Measurements from ENCODE around the gene IMMT. TPM values are rescaled to one million over a fixed set of nuclear protein-coding genes. Genes with fewer than 3 reads are reported as not detected.

IMMT gene
- total and polyA plus RNA-seq, 11 donors, result 62.0 to 315 (median 219) TPM

DNA sequence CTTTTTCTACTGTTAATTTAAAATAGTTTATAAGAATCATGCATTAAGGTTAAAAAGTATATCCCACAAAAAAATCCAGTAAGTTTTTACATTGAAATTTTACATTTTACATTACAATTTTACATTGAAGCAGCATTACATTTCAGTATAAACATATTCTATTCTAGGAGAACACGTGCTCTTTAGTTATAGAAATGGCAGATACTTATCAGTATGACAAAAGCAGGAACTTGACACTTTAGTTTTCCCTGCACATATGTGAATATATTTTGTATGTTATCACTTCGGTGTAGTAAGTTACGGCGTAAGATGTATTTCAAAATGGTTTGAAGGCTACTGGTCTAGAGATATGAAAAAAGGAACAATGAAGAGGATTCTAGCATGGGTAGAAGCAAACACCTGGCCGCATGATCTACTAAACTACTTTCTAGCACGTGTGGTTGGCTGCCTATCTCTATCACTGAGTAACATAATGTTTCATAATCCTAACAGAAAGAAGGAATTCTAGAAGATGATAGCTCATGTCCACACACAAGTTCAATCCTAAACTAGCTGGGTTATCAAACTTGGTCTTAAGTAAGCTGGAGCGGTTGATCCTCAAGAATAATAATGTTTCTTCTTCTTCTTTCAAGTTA lies 5.4 kb downstream of the IMMT start:
- Histone ChIP-seq H3K9me3 (no peaks in the 10 kb centered on the region), H3K27ac (no peak overlapping the region), H3K4me3 (no peak overlapping the region), H3K4me1 (peaks cover 8 to 91% (median 77%) of the 10 kb centered on the region in 12 donors), H3K27me3 (no peaks in the 10 kb centered on the region), H3K36me3 (peaks cover 0 to 31% (median 7%) of the 10 kb centered on the region in 9 donors)
- ATAC-seq (no peak), DNase-seq (no peak)
- intact Hi-C loops (cut with DNase I), result loop anchor here in 2 of 10 donors (10.0 kb wide), 2 partner anchors 255 to 435 kb away; partner anchors contain the start of genes KDM3A (in 1 of the 2) and RNF103 (in 1 of the 2)
- TF ChIP-seq, protein P1, sequence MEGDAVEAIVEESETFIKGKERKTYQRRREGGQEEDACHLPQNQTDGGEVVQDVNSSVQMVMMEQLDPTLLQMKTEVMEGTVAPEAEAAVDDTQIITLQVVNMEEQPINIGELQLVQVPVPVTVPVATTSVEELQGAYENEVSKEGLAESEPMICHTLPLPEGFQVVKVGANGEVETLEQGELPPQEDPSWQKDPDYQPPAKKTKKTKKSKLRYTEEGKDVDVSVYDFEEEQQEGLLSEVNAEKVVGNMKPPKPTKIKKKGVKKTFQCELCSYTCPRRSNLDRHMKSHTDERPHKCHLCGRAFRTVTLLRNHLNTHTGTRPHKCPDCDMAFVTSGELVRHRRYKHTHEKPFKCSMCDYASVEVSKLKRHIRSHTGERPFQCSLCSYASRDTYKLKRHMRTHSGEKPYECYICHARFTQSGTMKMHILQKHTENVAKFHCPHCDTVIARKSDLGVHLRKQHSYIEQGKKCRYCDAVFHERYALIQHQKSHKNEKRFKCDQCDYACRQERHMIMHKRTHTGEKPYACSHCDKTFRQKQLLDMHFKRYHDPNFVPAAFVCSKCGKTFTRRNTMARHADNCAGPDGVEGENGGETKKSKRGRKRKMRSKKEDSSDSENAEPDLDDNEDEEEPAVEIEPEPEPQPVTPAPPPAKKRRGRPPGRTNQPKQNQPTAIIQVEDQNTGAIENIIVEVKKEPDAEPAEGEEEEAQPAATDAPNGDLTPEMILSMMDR (IDR thresholded peaks at IDR 0.05), result no peak
- TF ChIP-seq POLR2A (IDR thresholded peaks at IDR 0.05), result no peak
- WGBS, 4 donors, result 66 to 71% (median 71%) methylated on average over 7 of the region's 7 CpGs

DNA sequence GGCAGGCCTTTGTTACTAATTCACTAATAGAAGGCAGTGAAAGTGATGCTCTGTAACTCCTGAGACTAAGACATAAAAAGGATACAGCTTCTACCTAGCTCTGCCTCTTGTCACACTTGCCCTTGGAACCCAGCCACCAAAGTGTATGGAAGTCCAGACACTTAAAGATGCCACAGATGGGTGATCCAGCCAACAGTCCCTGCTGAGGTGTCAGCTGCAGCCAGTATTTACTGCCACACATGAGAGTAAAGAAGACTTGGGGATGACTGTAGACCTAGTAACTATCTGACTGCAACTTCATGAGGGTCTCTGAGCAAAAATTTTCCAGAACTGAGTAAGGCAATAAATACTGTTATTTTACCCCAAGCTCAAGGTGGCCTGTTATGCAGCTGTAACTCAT lies 8.8 kb downstream of the IMMT start:
- H3K4me3 ChIP-seq, result no peak overlapping the region
- no peak for ATAC-seq
- TF ChIP-seq POLR2A (IDR thresholded peaks at IDR 0.05), result no peak
- TF ChIP-seq, protein P1 (IDR thresholded peaks at IDR 0.05), result no peak
- H3K27ac ChIP-seq, result peak overlapping the region in 2 of 12 donors; percentile 61 to 78
- no peak for DNase-seq
- peaks cover 0 to 24% (median 7%) of the 10 kb centered on the region in 9 donors for H3K36me3 ChIP-seq
- H3K9me3 ChIP-seq, result no peaks in the 10 kb centered on the region
- H3K27me3 ChIP-seq, result no peaks in the 10 kb centered on the region
- H3K4me1 ChIP-seq, result peaks cover 0 to 95% (median 66%) of the 10 kb centered on the region in 12 donors
- intact Hi-C loops (cut with DNase I), result no loop called here

DNA sequence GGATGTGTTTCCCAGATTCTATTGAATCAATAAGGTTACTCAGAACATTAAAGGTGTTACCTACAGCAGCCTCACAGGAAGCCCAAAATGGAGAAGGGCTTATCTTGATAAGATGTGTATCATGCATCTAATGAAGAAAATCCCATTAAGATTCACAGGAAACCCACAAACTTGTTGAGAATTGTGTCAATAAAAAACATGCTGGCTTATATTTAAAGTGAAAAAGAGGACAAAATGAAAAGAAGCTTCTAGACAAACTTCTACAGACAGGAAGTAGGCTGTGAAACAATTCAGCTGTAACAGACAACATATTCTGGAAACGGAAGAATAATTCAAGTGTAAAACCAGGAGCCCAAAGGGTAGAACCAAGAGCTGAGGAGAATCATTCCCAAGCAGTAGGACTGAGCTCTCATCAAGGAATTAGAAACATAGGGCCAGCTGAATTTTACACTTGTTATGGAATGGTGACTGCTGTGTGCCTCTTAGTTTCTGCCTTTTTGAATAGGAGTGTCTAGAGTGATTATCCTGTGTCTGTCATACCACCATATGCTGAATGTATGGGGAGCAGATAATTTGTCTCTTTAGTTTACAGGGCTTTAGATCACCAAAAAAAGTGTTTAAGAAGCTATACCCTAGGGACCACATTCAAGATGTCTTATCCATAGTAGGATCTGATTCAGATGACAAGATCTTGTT lies 9.6 kb downstream of the IMMT start:
- Histone ChIP-seq H3K27ac (peak overlapping the region in 11 of 12 donors; percentile 9 to 78 (median 56)), H3K4me1 (peaks cover 0 to 88% (median 59%) of the 10 kb centered on the region in 12 donors)
- 9 to 15% (median 11%) methylated on average over 1 of the region's 1 CpG for WGBS, 4 donors

DNA sequence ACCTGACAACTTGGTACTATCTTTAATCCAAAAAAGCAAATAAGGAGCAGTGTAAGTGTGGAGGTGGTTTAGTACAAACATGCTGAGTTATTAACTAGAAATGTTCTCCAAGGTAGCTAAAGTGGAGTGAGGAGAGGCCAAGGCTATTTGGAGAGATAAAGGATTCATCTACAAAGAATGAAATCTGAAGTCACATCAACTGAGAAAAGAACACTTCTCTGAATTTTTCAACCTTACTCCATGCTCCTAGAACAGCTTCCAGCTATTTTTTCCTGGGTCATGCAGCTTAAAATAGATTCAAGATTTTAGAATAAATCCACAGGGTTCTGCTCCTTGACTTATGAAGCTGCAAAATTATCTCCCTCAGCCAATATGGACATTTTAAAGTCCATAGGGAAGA lies 18.7 kb downstream of the IMMT start:
- DNase-seq (no peak), ATAC-seq (peak in 1 of 4 donors; percentile 9)
- H3K4me1 ChIP-seq, result peaks cover 0 to 30% (median 21%) of the 10 kb centered on the region in 12 donors
- H3K27me3 ChIP-seq, result no peaks in the 10 kb centered on the region
- intact Hi-C loops (cut with DNase I), result loop anchor here in 2 of 10 donors (10.0 kb wide), 1 partner anchor 52 kb away; no protein-coding TSS in a partner anchor
- TF ChIP-seq POLR2A (IDR thresholded peaks at IDR 0.05), result no peak
- TF ChIP-seq, protein P1 (IDR thresholded peaks at IDR 0.05), result no peak
- H3K27ac ChIP-seq, result no peak overlapping the region
- no peaks in the 10 kb centered on the region for H3K9me3 ChIP-seq
- no peak overlapping the region for H3K4me3 ChIP-seq
- peaks cover 0 to 95% (median 86%) of the 10 kb centered on the region in 9 donors for H3K36me3 ChIP-seq

More for the DNA sequence above, 9.6 kb downstream of the IMMT start:
- intact Hi-C loops (cut with DNase I), result no loop called here
- no peak for DNase-seq
- H3K9me3 ChIP-seq, result no peaks in the 10 kb centered on the region
- ATAC-seq, result peak in 2 of 4 donors; percentile 13 to 21
- TF ChIP-seq POLR2A (IDR thresholded peaks at IDR 0.05), result no peak
- TF ChIP-seq, protein P1 (IDR thresholded peaks at IDR 0.05), result no peak
- peaks cover 0 to 28% (median 13%) of the 10 kb centered on the region in 9 donors for H3K36me3 ChIP-seq
- no peaks in the 10 kb centered on the region for H3K27me3 ChIP-seq
- peak overlapping the region in 1 of 12 donors; percentile 3 for H3K4me3 ChIP-seq
